HG03342 (cell line): ENCODE data around the gene SLC7A9.
"Not testable (repeated sequence)": the region's sequence is repeated elsewhere in the genome, so short reads cannot be mapped to it uniquely, and the experiment has no call there.

Source experiments
- ATAC-seq: cut with Tn5 transposase; IDR thresholded peaks from one replicate; pipeline ENCODE4 v1.9.1; 2021; ENCODE audit warnings: mild to moderate bottlenecking, moderate library complexity; ENCODE audit not compliant: unreplicated experiment

SLC7A9 gene

GRCh38 chr19:32809254-32809653, 60.3 kb downstream of the SLC7A9 start:
- ATAC-seq = no peak

GRCh38 chr19:32808236-32808635, 61.3 kb downstream of the SLC7A9 start:
- ATAC-seq = no peak

- no peak for ATAC-seq
These were observed 66.7 kb downstream of the SLC7A9 start for GRCh38 chr19:32802840-32803239.

GRCh38 chr19:32800754-32801153, 68.8 kb downstream of the SLC7A9 start:
- ATAC-seq = no peak

- no peak for ATAC-seq
These were observed 69.4 kb downstream of the SLC7A9 start for GRCh38 chr19:32800191-32800590.

GRCh38 chr19:32798201-32798600, 71.4 kb downstream of the SLC7A9 start:
- no peak for ATAC-seq

GRCh38 chr19:32789429-32789828, 80.1 kb downstream of the SLC7A9 start:
- no peak for ATAC-seq

GRCh38 chr19:32787895-32788294, 81.7 kb downstream of the SLC7A9 start:
- not testable (repeated sequence) for ATAC-seq

- not testable (repeated sequence) for ATAC-seq
These were observed 82.3 kb downstream of the SLC7A9 start for GRCh38 chr19:32787161-32787813.

- ATAC-seq = not testable (repeated sequence)
These were observed 87.5 kb downstream of the SLC7A9 start for GRCh38 chr19:32782089-32782488.

- ATAC-seq = no peak
These were observed 88.3 kb downstream of the SLC7A9 start for GRCh38 chr19:32781280-32781679.
